HG03520 (cell line): Measurements from ENCODE around the gene RAD54L.
"Not testable (repeated sequence)": the region's sequence is repeated elsewhere in the genome, so short reads cannot be mapped to it uniquely, and the experiment has no call there.

Experiments used
- ATAC-seq: cut with Tn5 transposase; IDR thresholded peaks from one replicate; pipeline ENCODE4 v1.9.1; 2021; ENCODE audit warnings: mild to moderate bottlenecking, moderate library complexity; ENCODE audit not compliant: unreplicated experiment

RAD54L gene

GRCh38 chr1:46317323-46317722 is 69.8 kb downstream of the RAD54L start:
- ATAC-seq = no peak

DNA sequence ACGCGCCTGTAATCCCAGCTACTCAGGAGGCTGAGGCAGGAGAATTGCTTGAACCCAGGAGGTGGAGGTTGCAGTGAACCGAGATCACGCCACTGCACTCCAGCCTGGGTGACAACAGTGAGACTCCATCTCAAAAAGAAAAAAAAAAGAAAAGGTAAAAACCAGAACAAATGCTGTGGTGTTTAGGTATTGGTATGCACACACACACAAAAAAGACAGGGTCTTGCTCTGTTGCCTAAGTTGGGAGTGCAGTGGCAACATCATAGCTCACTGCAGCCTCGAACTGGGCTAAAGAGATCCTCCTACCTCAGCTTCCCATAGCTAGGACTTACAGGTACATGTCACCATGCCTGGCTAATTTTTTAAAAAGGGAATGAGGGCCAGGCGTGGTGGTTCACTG is 71.7 kb downstream of the RAD54L start:
- ATAC-seq = not testable (repeated sequence)

DNA sequence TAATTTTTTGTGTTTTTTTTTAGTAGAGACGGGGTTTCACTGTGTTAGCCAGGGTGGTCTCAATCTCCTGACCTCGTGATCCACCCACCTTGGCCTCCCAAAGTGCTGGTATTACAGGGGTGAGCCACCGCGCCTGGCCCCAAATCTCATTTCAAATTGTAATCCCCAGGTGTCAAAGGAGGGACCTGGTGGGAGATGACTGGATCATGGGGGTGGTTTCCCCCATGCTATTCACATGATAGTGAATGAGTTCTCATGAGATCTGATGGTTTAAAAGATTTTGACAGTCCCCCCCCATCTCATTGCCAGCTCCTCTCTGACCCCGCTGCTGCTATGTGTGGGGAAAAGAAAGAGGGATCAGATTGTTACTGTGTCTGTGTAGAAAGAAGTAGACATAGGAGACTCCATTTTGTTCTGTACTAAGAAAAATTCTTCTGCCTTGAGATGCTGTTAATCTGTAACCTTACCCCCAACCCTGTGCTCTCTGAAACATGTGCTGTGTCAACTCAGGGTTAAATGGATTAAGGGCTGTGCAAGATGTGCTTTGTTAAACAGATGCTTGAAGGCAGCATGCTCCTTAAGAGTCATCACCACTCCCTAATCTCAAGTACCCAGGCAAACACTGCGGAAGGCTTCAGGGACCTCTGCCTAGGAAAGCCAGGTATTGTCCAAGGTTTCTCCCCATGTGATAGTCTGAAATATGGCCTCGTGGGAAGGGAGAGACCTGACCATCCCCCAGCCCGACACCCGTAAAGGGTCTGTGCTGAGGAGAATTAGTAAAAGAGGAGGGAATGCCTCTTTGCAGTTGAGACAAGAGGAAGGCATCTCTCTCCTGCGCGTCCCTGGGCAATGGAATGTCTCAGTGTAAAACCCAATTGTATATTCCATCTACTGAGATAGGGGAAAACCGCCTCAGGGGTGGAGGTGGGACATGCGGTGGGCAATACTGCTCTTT is 72.7 kb downstream of the RAD54L start:
- not testable (repeated sequence) for ATAC-seq

DNA sequence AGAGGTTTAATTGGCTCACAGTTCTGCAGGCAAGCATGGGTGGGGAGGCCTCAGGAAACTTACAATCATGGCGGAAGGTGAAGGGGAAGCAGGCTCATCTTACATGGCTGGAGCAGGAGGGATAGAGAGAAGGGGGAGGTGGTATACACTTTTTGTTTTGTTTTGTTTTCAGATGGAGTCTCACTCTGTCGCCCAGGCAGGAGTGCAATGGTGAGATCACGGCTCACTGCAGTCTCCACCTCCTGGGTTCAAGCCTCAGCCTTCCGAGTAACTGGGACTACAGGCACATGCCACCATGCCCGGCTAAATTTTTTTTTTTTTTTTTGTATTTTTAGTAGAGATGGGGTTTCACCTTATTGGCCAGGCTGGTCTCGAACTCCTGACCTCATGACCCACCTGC is 74.6 kb downstream of the RAD54L start:
- not testable (repeated sequence) for ATAC-seq

DNA sequence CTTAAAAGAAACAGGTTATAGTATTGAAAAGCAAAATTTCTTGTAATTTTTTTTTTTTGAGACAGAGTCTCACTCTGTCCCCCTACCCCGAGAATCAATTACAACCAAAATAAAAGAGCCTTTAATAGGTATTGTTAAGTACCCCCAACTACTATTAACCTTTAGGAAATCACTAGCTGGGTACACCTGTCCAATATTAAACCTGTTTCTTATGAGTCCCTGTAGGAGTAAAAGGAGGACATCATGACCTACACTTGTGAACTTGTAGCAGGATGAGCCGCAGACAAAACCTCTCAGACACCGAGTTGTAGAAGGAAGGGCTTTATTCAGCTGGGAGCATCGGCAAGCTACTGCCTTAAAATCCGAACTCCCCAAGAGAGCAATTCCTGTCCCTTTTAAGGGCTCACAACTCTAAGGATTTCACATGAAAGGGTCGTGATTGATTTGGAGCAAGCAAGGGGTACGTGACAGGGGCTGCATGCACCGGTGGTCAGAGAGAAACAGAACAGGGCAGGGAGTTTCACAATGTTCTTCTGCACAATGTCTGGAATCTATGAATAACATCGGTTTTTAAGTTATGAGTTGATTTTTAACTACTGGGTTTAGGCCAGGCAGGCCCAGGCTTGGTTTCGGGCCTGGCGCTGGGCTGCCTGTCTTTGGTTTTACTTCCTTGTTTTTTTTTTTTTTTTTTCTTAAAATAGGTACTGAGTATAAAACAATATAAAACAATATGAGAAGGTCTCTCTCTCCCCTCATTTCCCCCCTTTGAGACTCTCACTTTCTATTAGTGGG is 77.9 kb downstream of the RAD54L start:
- ATAC-seq = not testable (repeated sequence)
